Measurements from ENCODE around the gene NKIRAS1.

GRCh38 chr3:23869977-23870662, 46.7 kb downstream of the NKIRAS1 start:
- no peak for TF ChIP-seq CTCF (IDR thresholded peaks at IDR 0.05; ENCODE audit: borderline replicate concordance, extremely low read depth, low read length, poor library complexity, severe bottlenecking)
- TF ChIP-seq EZH2 (IDR thresholded peaks at IDR 0.05; ENCODE audit: borderline replicate concordance, low read depth, low read length, severe bottlenecking), result no peak
